Neural cell (in vitro differentiated cells): ENCODE results near the gene FRAT2. TPM values are rescaled to one million over a fixed set of nuclear protein-coding genes. Genes with fewer than 3 reads are reported as not detected.

Source experiments
- polyA plus RNA-seq: library from polyadenylated mRNA; depleted of rRNA; stranded (reverse); fragments of >200 nt; gene quantifications from 2 replicates; pipeline ENCODE4 v1.2.3, GENCODE V29; 2014
- small RNA-seq, 3 experiments: library from RNA; depleted of rRNA; stranded (forward); fragments of <200 nt; gene quantifications; one replicate each; pipeline ENCODE3, GENCODE V24; 2012

FRAT2 gene
- polyA plus RNA-seq, 1 donor from 2014 or later = 18.5 TPM

Small RNA genes lying within 50 kb of the gene (small RNA-seq; reads per million reads assigned to genes)
- gene RF00017 = 0 reads per million in 3 experiments

Other genes starting within 250 kb of the FRAT2 start
- 9.5 and 13.5 TPM in 2 replicates for gene SLIT1, start 148.8 kb downstream of the FRAT2 start, polyA plus RNA-seq
- gene ARHGAP19, start 42.1 kb downstream of the FRAT2 start, polyA plus RNA-seq = 5.2 and 8.3 TPM in 2 replicates
- gene FRAT1, start 15.5 kb downstream of the FRAT2 start, polyA plus RNA-seq = 10.8 and 12.1 TPM in 2 replicates
- gene RRP12, start 66.6 kb upstream of the FRAT2 start, polyA plus RNA-seq = 9.7 and 12.1 TPM in 2 replicates
- 195 and 197 TPM in 2 replicates for gene PGAM1, start 91.5 kb upstream of the FRAT2 start, polyA plus RNA-seq
- 33.5 and 44.6 TPM in 2 replicates for gene EXOSC1, start 111.3 kb upstream of the FRAT2 start, polyA plus RNA-seq
- 31.0 and 34.3 TPM in 2 replicates for gene ZDHHC16, start 111.4 kb upstream of the FRAT2 start, polyA plus RNA-seq
- 49.8 and 54.1 TPM in 2 replicates for gene MMS19, start 163.7 kb upstream of the FRAT2 start, polyA plus RNA-seq
- 2.8 and 3.3 TPM in 2 replicates for gene UBTD1, start 164.2 kb upstream of the FRAT2 start, polyA plus RNA-seq
- not detected in 2 replicates for gene ANKRD2, start 238.1 kb upstream of the FRAT2 start, polyA plus RNA-seq
- not detected in 2 replicates for gene HOGA1, start 249.7 kb upstream of the FRAT2 start, polyA plus RNA-seq